Gastrocnemius medialis (tissue), 4 donors: ENCODE data around the gene KLHDC9.

Experiments
- POLR2A ChIP-seq, 2 donors: fragments of 450-650 bp; IDR thresholded peaks; one replicate each; pipeline ENCODE4 v1.6.1; 2017; ENCODE audit warnings: antibody characterized with exemption in 2 of 2, mild to moderate bottlenecking in 2 of 2, moderate library complexity in 2 of 2
- TF ChIP-seq, protein P1 (sequence below), 5 experiments: fragments of 450-650 bp in 3 of 5; fragments of 200-600 bp in 2 of 5; sonication (generic) in 2 of 5; IDR thresholded peaks in 4 of 5; conservative IDR thresholded peaks in 1 of 5; 1 replicate in 4 of 5; 2 replicates in 1 of 5; pipeline ENCODE4 v1.5.1; 2016 to 2019; ENCODE audit warnings: antibody characterized with exemption in 5 of 5, mild to moderate bottlenecking in 3 of 5, moderate library complexity in 3 of 5

DNA sequence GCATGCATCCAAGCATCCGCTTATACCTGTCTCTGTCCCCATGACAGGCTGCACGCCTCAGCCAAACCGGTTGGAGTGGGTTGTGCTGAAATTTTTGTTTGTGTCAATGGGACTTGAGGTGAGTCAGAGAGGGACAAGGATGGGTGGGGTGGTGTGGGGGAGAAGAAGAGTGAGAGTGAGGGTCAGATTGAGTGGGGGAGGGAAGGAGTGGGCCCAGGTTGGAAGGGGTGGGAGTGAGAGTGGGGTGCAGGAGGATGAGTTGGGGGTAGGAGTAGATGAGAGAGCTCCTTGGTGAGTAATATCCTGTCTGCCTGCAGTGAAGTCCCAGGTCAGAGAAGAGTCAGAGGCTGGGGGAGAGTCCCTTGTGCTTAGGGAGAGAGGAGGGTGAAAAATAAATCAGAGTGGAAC lies 5.5 kb upstream of the KLHDC9 start:
- TF ChIP-seq, protein P1, sequence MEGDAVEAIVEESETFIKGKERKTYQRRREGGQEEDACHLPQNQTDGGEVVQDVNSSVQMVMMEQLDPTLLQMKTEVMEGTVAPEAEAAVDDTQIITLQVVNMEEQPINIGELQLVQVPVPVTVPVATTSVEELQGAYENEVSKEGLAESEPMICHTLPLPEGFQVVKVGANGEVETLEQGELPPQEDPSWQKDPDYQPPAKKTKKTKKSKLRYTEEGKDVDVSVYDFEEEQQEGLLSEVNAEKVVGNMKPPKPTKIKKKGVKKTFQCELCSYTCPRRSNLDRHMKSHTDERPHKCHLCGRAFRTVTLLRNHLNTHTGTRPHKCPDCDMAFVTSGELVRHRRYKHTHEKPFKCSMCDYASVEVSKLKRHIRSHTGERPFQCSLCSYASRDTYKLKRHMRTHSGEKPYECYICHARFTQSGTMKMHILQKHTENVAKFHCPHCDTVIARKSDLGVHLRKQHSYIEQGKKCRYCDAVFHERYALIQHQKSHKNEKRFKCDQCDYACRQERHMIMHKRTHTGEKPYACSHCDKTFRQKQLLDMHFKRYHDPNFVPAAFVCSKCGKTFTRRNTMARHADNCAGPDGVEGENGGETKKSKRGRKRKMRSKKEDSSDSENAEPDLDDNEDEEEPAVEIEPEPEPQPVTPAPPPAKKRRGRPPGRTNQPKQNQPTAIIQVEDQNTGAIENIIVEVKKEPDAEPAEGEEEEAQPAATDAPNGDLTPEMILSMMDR (IDR thresholded peaks at IDR 0.05 in 4 of 5, conservative IDR thresholded peaks at IDR 0.05 in 1 of 5) = no peak
- TF ChIP-seq POLR2A (IDR thresholded peaks at IDR 0.05) = no peak
